BLaER1 treated with 17β-estradiol and CSF1 and Interleukin-3, amounts not matched to agents 10 nM and 100 nM (cell line): ENCODE measurements around the gene TK2.
"Not testable (repeated sequence)": the region's sequence is repeated elsewhere in the genome, so short reads cannot be mapped to it uniquely, and the experiment has no call there.

ENCODE experiments used
- H3K27ac ChIP-seq, 11 experiments: shearing (Covaris generic); formaldehyde crosslinking; 2 replicates each; pipeline ENCODE4 v1.8.1; 2022
- H3K27me3 ChIP-seq, 11 experiments: shearing (Covaris generic); formaldehyde crosslinking; 2 replicates each; pipeline ENCODE4 v1.8.1; 2022
- H3K36me3 ChIP-seq, 11 experiments: shearing (Covaris generic); formaldehyde crosslinking; 2 replicates each; pipeline ENCODE4 v1.8.1; 2022
- H3K4me1 ChIP-seq, 10 experiments: shearing (Covaris generic); formaldehyde crosslinking; 2 replicates each; pipeline ENCODE4 v1.8.1; 2022
- H3K4me2 ChIP-seq, 11 experiments: shearing (Covaris generic); formaldehyde crosslinking; 2 replicates each; pipeline ENCODE4 v1.8.1; 2022
- H3K4me3 ChIP-seq, 10 experiments: shearing (Covaris generic); formaldehyde crosslinking; 2 replicates each; pipeline ENCODE4 v1.8.1; 2022
- H3K9ac ChIP-seq, 11 experiments: shearing (Covaris generic); formaldehyde crosslinking; 2 replicates each; pipeline ENCODE4 v1.8.1; 2022
- H3K9me3 ChIP-seq, 11 experiments: shearing (Covaris generic); formaldehyde crosslinking; replicated peaks in 1 of 11; 2 replicates each; pipeline ENCODE4 v1.8.1; 2022
- H4K20me1 ChIP-seq, 11 experiments: shearing (Covaris generic); formaldehyde crosslinking; 2 replicates each; pipeline ENCODE4 v1.8.1; 2022
- Cebpa-rat ChIP-seq, 11 experiments: shearing (Covaris generic); IDR thresholded peaks; 2 replicates each; pipeline ENCODE4 v1.8.1; 2022

The TK2 gene

GRCh38 chr16:66467611-66468010 lies 82.3 kb downstream of the TK2 start:
- H3K27ac ChIP-seq: no peak overlapping the region
- H3K27me3 ChIP-seq: peaks cover 0 to 10% (median 0%) of the 10 kb centered on the region in 11 experiments; a peak in 8 of 22 replicates
- H4K20me1 ChIP-seq: no peaks in the 10 kb centered on the region; a peak in 1 of 22 replicates
- H3K4me3 ChIP-seq: no peak overlapping the region
- H3K4me1 ChIP-seq: peaks cover 0 to 10% (median 7%) of the 10 kb centered on the region in 10 experiments; a peak in 10 of 20 replicates
- H3K4me2 ChIP-seq: no peak overlapping the region
- no peak overlapping the region for H3K9ac ChIP-seq
- no peak for TF ChIP-seq Cebpa-rat (IDR thresholded peaks at IDR 0.05)
- H3K9me3 ChIP-seq: peaks cover 0 to 19% (median 10%) of the 10 kb centered on the region in 11 experiments; a peak in 16 of 22 replicates
- H3K36me3 ChIP-seq: no peaks in the 10 kb centered on the region

GRCh38 chr16:66466636-66467035 lies 83.3 kb downstream of the TK2 start:
- H3K27me3 ChIP-seq, H3K27ac ChIP-seq, H3K36me3 ChIP-seq, H3K9ac ChIP-seq, H3K4me3 ChIP-seq, H4K20me1 ChIP-seq, H3K4me2 ChIP-seq: not testable (repeated sequence)
- H3K9me3 ChIP-seq: peaks cover 0 to 19% (median 10%) of the 10 kb centered on the region in 11 experiments; a peak in 16 of 22 replicates
- H3K4me1 ChIP-seq: peaks cover 0 to 10% (median 7%) of the 10 kb centered on the region in 10 experiments; a peak in 10 of 20 replicates

GRCh38 chr16:66465946-66466345 lies 84.0 kb downstream of the TK2 start:
- H3K4me3 ChIP-seq, H3K4me2 ChIP-seq, H3K27ac ChIP-seq, H3K36me3 ChIP-seq, H4K20me1 ChIP-seq, H3K9ac ChIP-seq, H3K27me3 ChIP-seq: not testable (repeated sequence)
- Histone ChIP-seq H3K4me1 (peaks cover 0 to 10% (median 7%) of the 10 kb centered on the region in 10 experiments; a peak in 10 of 20 replicates), H3K9me3 (peaks cover 0 to 19% (median 10%) of the 10 kb centered on the region in 11 experiments; a peak in 16 of 22 replicates)

DNA sequence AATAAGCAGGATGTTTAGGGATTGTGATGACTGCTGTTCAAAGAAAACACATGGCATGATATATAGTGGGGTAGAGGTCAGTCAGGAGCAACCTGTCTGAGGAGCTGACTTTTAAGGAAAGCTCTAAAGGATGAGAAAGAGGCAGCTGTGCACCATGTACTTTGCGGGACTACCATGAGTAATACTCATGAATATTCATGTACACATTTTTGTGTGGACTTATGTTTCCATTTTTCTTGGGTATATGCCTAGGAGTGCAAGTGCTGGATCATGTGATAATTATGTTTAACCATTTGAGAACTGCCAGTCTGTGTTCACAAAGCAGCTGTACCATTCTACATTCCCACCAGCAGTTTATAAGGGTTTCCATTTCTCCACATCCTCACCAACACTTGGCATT lies 87.0 kb downstream of the TK2 start:
- Histone ChIP-seq H3K4me1 (peaks cover 0 to 10% (median 7%) of the 10 kb centered on the region in 10 experiments; a peak in 10 of 20 replicates), H4K20me1 (no peaks in the 10 kb centered on the region), H3K9me3 (peaks cover 0 to 19% (median 10%) of the 10 kb centered on the region in 11 experiments; a peak in 16 of 22 replicates), H3K36me3 (no peaks in the 10 kb centered on the region), H3K4me3 (no peak overlapping the region), H3K4me2 (no peak overlapping the region), H3K27ac (no peak overlapping the region), H3K9ac (no peak overlapping the region), H3K27me3 (peaks cover 0 to 10% (median 0%) of the 10 kb centered on the region in 11 experiments; a peak in 8 of 22 replicates)
- TF ChIP-seq Cebpa-rat (IDR thresholded peaks at IDR 0.05): no peak

DNA sequence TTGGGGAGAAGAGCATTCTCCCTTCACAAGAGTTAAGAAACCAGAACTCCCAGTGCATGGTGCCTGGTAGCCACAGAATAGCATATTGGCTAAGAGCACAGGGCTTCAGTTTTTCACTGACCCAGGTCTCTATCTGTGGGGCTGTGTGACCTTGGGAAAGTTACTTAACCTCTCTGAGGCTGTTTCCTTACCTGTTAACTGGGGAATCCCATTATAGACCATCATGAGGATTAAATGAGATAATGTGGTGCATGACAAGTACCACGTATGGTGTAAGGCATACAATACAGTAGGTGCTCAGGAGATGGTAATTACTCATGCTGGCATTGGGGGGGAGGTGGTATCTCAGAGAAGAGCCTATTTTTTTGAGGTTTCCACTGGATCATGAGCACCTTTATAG lies 89.2 kb downstream of the TK2 start:
- Histone ChIP-seq H3K4me3 (no peak overlapping the region), H3K4me2 (no peak overlapping the region), H3K27ac (no peak overlapping the region), H4K20me1 (no peaks in the 10 kb centered on the region), H3K36me3 (no peaks in the 10 kb centered on the region), H3K27me3 (peaks cover 0 to 10% (median 0%) of the 10 kb centered on the region in 11 experiments; a peak in 8 of 22 replicates), H3K4me1 (peaks cover 0 to 10% (median 7%) of the 10 kb centered on the region in 10 experiments; a peak in 10 of 20 replicates), H3K9me3 (no peaks in the 10 kb centered on the region), H3K9ac (no peak overlapping the region)
- no peak for TF ChIP-seq Cebpa-rat (IDR thresholded peaks at IDR 0.05)

DNA sequence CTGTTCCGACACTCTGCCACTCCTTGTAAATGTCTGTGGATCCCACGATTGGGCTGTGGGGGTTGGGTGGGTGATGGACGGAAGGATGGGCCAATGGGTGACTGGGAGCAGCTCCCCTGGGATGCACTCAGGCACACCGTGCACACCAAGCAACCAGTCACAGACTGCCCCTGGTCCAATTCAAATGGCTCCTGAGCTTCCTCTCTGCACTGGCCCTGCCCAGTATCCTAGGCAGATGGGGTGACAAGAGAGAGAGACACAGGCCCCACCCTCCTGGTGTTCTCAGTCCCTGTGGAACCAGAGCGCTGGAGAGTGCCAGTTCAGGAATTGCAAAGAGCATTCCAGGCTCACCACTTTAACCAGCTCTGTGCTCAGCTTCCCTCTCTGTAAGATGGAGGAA lies 90.0 kb downstream of the TK2 start:
- Histone ChIP-seq H3K27me3 (peaks cover 0 to 10% (median 0%) of the 10 kb centered on the region in 11 experiments; a peak in 8 of 22 replicates), H3K9ac (no peak overlapping the region)

DNA sequence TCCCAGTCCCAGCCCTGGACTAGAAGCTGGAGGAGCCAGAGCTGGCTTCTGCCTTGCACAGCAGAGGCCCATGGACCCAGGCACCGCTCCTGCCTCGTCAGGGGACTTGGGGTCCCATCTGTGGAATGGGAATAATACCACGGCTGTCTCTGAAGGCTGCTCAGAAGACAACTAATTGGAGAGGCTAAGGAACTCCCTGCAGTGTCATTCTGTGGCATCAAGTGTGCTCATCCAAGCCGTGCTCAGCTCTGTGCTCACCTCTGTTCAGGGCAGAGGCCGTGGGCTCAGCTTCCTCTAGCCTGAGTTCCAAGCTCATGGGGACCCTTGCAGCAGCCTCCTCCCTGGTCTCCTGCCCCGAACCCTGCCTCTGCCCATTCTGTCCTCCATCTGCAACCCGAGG lies 91.1 kb downstream of the TK2 start:
- TF ChIP-seq Cebpa-rat (IDR thresholded peaks at IDR 0.05): no peak
- H3K4me1 ChIP-seq: peaks cover 0 to 4% (median under 1%) of the 10 kb centered on the region in 10 experiments; a peak in 9 of 20 replicates
- H3K4me2 ChIP-seq: no peak overlapping the region
- no peak overlapping the region for H3K9ac ChIP-seq
- H3K4me3 ChIP-seq: no peak overlapping the region
- no peaks in the 10 kb centered on the region for H3K9me3 ChIP-seq
- no peaks in the 10 kb centered on the region for H3K36me3 ChIP-seq
- peaks cover 0 to 3% (median 0%) of the 10 kb centered on the region in 11 experiments; a peak in 7 of 22 replicates for H3K27me3 ChIP-seq
- H3K27ac ChIP-seq: no peak overlapping the region
- H4K20me1 ChIP-seq: no peaks in the 10 kb centered on the region

More for the DNA sequence above, 90.0 kb downstream of the TK2 start:
- Histone ChIP-seq H3K4me2 (no peak overlapping the region), H3K9me3 (no peaks in the 10 kb centered on the region), H4K20me1 (no peaks in the 10 kb centered on the region), H3K4me1 (peaks cover 0 to 10% (median 7%) of the 10 kb centered on the region in 10 experiments; a peak in 10 of 20 replicates), H3K36me3 (no peaks in the 10 kb centered on the region), H3K27ac (no peak overlapping the region), H3K4me3 (no peak overlapping the region)
- no peak for TF ChIP-seq Cebpa-rat (IDR thresholded peaks at IDR 0.05)

- Histone ChIP-seq H3K27ac (no peak overlapping the region), H3K4me2 (no peak overlapping the region), H3K9me3 (no peaks in the 10 kb centered on the region), H3K36me3 (no peaks in the 10 kb centered on the region), H3K27me3 (no peaks in the 10 kb centered on the region), H3K4me3 (no peak overlapping the region), H3K4me1 (no peaks in the 10 kb centered on the region), H4K20me1 (no peaks in the 10 kb centered on the region), H3K9ac (no peak overlapping the region)
- no peak for TF ChIP-seq Cebpa-rat (IDR thresholded peaks at IDR 0.05)
Measured at GRCh38 chr16:66458292-66458691, 91.6 kb downstream of the TK2 start.
